HepG2 (cell line): Measurements from ENCODE around the gene KIF1C. TPM values are rescaled to one million over a fixed set of nuclear protein-coding genes. Genes with fewer than 3 reads are reported as not detected.
A peak's percentile ranks its signal among the peaks of the same experiment; 100 is the strongest.

ENCODE experiments used
- DMTF1 ChIP-seq: sonication (generic); formaldehyde crosslinking; IDR thresholded peaks from 2 replicates; pipeline ENCODE4 v1.4.0; 2020; ENCODE audit warnings: mild to moderate bottlenecking, missing genetic modification reagents
- GTF3A ChIP-seq: sonication (generic); formaldehyde crosslinking; conservative IDR thresholded peaks from 2 replicates; pipeline ENCODE4 v1.4.0; 2020; ENCODE audit warnings: mild to moderate bottlenecking, missing genetic modification reagents
- HBP1 ChIP-seq: IDR thresholded peaks from 2 replicates; pipeline ENCODE4 v1.6.1; 2016; ENCODE audit warnings: low read depth, control low read depth
- HDAC1 ChIP-seq: sonication (generic); formaldehyde crosslinking; IDR thresholded peaks from 2 replicates; pipeline ENCODE4 v1.5.1; 2020; ENCODE audit warnings: mild to moderate bottlenecking, missing genetic modification reagents
- MBNL3 ChIP-seq: fragments of 250-450 bp; sonication (Bioruptor Pico); conservative IDR thresholded peaks from 2 replicates; pipeline ENCODE4 v1.8.0; 2022; ENCODE audit warnings: mild to moderate bottlenecking, inconsistent platforms
- NFKBIZ ChIP-seq: IDR thresholded peaks from 2 replicates; pipeline ENCODE4 v1.6.1; 2018; ENCODE audit warnings: missing genetic modification reagents, missing compliant biosample characterization
- NR2F1 ChIP-seq, 2 experiments: fragments of 450-650 bp in 1 of 2; formaldehyde crosslinking in 1 of 2; IDR thresholded peaks; 2 replicates each; pipeline versions ENCODE4 v1.5.0 to v1.6.1; 2016 to 2020; ENCODE audit warnings: mild to moderate bottlenecking in 1 of 2, missing compliant biosample characterization in 1 of 2, missing genetic modification reagents in 1 of 2, moderate library complexity in 1 of 2
- PAXIP1 ChIP-seq: sonication (generic); formaldehyde crosslinking; conservative IDR thresholded peaks from 2 replicates; pipeline ENCODE4 v1.4.0; 2020; ENCODE audit warnings: mild to moderate bottlenecking, missing genetic modification reagents, moderate library complexity
- PHF8 ChIP-seq: sonication (generic); formaldehyde crosslinking; IDR thresholded peaks from 2 replicates; pipeline ENCODE4 v1.5.0; 2020; ENCODE audit warnings: missing genetic modification reagents
- SNAPC5 ChIP-seq: sonication (generic); formaldehyde crosslinking; IDR thresholded peaks from 2 replicates; pipeline ENCODE4 v1.8.1; 2023; ENCODE audit warnings: mild to moderate bottlenecking, missing genetic modification reagents, borderline replicate concordance
- TCF12 ChIP-seq, 2 experiments: fragments of 450-650 bp in 1 of 2; sonication (generic) in 1 of 2; formaldehyde crosslinking in 1 of 2; IDR thresholded peaks; 2 replicates each; pipeline versions ENCODE4 v1.6.1 to v1.8.0; 2017 to 2022; ENCODE audit warnings: antibody characterized with exemption in 1 of 2, mild to moderate bottlenecking in 1 of 2, missing genetic modification reagents in 1 of 2, moderate library complexity in 1 of 2
- ZBTB39 ChIP-seq: sonication (generic); formaldehyde crosslinking; IDR thresholded peaks from 2 replicates; pipeline ENCODE4 v1.5.0; 2020; ENCODE audit warnings: missing genetic modification reagents
- ZFP36L2 ChIP-seq: sonication (generic); formaldehyde crosslinking; IDR thresholded peaks from 2 replicates; pipeline ENCODE4 v1.4.0; 2020; ENCODE audit warnings: missing genetic modification reagents
- ZNF160 ChIP-seq: sonication (generic); formaldehyde crosslinking; IDR thresholded peaks from 2 replicates; pipeline ENCODE4 v1.8.0; 2022; ENCODE audit warnings: mild to moderate bottlenecking, inconsistent platforms, missing genetic modification reagents
- ZNF563 ChIP-seq: sonication (generic); formaldehyde crosslinking; IDR thresholded peaks from 2 replicates; pipeline ENCODE4 v1.8.0; 2022; ENCODE audit warnings: mild to moderate bottlenecking, moderate library complexity, missing genetic modification reagents
- ZNF691 ChIP-seq: sonication (generic); formaldehyde crosslinking; IDR thresholded peaks from 2 replicates; pipeline ENCODE4 v1.4.0; 2020; ENCODE audit warnings: missing genetic modification reagents, low read depth, mild to moderate bottlenecking, borderline replicate concordance
- polyA plus RNA-seq, 8 experiments: library from polyadenylated mRNA; depleted of rRNA in 3 of 8; stranded (reverse) in 7 of 8; unstranded in 1 of 8; fragments of >200 nt; fragmentation: Illumina TruSeq in 4 of 8; extraction: Trizol in 4 of 8; gene quantifications; 2 replicates each; pipeline versions ENCODE4 v1.2.1 to v1.2.3, GENCODE V29; 2011 to 2016; ENCODE audit warnings: low read depth in 4 of 8, missing spikeins in 1 of 8, mixed read lengths in 1 of 8; ENCODE audit not compliant: insufficient read depth in 1 of 8
- total RNA-seq, 5 experiments: library from RNA; depleted of rRNA; stranded (reverse); fragments of >200 nt; fragmentation: Illumina TruSeq; extraction: Trizol; gene quantifications; 2 replicates each; pipeline ENCODE4 v1.2.3, GENCODE V29; 2016; ENCODE audit warnings: low read depth in 1 of 5

KIF1C gene
- total and polyA plus RNA-seq, 2 of the 13 experiments (the other 11 are each of a cell fraction or from before 2014, with no cell fraction given), result 70.0 to 104 TPM

- TF ChIP-seq PAXIP1 (CRISPR knock-in tag) (no peak; the same call in 1 of the 2 replicates), ZBTB39 (CRISPR knock-in tag) (no peak), ZNF160 (CRISPR knock-in tag) (no peak; the same call in none of the 2 replicates), ZNF563 (CRISPR knock-in tag) (no peak), NFKBIZ (CRISPR knock-in tag) (no peak), HDAC1 (CRISPR knock-in tag) (peak; percentile 47), HBP1 (CRISPR knock-in tag) (peak; percentile 46), ZFP36L2 (CRISPR knock-in tag) (no peak), MBNL3 (CRISPR knock-in tag) (no peak), DMTF1 (no peak), TCF12 (IDR thresholded peaks at IDR 0.05) (no peak), TCF12 (CRISPR knock-in tag; IDR thresholded peaks at IDR 0.05) (no peak), GTF3A (CRISPR knock-in tag) (no peak), ZNF691 (CRISPR knock-in tag) (peak; percentile 57; the same call in 1 of the 2 replicates), PHF8 (CRISPR knock-in tag) (peak; percentile 81), SNAPC5 (CRISPR knock-in tag) (no peak; the same call in 1 of the 2 replicates), NR2F1 (CRISPR knock-in tag; IDR thresholded peaks at IDR 0.05) (peak in 1 of 2 experiments; percentile 43; a peak in 1 of 4 replicates)
Measured at GRCh38 chr17:4967539-4968485, 29.9 kb upstream of the KIF1C start, which contains the start of gene SPAG7 (continued).
